Hindlimb muscle (tissue), 1 donor: ENCODE measurements around the gene CNOT10. TPM values are rescaled to one million over a fixed set of nuclear protein-coding genes. Genes with fewer than 3 reads are reported as not detected.
"Not testable (repeated sequence)": the region's sequence is repeated elsewhere in the genome, so short reads cannot be mapped to it uniquely, and the experiment has no call there.

Source experiments
- DNase-seq: peaks from one replicate; pipeline ENCODE4 v3.0.0-alpha.2; 2013
- polyA plus RNA-seq: library from polyadenylated mRNA; unstranded; fragments of 120-200 nt; gene quantifications from one replicate; pipeline ENCODE4 v1.2.1, GENCODE V29; 2013; ENCODE audit not compliant: insufficient read length

CNOT10 gene, protein sequence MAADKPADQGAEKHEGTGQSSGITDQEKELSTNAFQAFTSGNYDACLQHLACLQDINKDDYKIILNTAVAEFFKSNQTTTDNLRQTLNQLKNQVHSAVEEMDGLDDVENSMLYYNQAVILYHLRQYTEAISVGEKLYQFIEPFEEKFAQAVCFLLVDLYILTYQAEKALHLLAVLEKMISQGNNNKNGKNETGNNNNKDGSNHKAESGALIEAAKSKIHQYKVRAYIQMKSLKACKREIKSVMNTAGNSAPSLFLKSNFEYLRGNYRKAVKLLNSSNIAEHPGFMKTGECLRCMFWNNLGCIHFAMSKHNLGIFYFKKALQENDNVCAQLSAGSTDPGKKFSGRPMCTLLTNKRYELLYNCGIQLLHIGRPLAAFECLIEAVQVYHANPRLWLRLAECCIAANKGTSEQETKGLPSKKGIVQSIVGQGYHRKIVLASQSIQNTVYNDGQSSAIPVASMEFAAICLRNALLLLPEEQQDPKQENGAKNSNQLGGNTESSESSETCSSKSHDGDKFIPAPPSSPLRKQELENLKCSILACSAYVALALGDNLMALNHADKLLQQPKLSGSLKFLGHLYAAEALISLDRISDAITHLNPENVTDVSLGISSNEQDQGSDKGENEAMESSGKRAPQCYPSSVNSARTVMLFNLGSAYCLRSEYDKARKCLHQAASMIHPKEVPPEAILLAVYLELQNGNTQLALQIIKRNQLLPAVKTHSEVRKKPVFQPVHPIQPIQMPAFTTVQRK
- polyA plus RNA-seq: 21.4 TPM

DNA sequence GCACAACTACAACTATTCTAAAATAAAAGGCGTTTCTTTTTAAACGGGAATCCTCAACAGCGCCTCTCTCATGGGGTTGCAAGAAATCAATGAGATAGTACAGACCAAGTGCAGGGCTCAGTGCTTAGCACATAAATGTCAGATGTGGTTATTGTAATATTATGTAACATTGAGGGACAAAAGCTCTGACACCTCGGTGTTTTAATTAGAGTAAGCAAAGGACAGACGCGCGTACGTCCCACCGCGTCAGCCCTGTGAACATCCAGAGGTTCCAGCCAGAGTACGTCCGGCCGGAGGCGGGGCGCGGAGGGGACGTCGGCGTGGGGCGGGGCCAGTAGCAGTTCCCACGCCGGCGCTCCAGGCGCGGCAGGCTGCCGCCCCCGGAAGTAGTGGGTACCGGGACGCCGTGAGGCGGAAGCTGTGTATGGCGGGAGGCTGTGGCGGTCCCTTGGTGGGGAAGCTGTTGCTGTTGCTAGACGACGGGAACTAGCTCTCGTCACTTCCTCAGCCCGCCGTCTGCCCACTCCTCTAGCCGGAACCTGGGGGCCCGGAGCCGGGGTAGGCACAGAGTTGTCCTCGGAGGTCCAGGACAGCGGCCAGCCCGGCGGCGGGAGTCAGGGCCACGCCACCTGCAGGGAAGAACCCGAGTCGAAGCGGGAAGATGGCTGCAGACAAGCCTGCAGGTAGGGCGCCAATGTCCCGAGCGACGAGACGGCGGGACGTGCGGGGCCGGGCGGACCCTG, at the start of gene CNOT10:
CNOT10 (plus strand) TSS at position 389 of the 743 bp plus-strand sequence; CDS start at position 662, 273 bp downstream.
- DNase-seq: peak; percentile 96

DNA sequence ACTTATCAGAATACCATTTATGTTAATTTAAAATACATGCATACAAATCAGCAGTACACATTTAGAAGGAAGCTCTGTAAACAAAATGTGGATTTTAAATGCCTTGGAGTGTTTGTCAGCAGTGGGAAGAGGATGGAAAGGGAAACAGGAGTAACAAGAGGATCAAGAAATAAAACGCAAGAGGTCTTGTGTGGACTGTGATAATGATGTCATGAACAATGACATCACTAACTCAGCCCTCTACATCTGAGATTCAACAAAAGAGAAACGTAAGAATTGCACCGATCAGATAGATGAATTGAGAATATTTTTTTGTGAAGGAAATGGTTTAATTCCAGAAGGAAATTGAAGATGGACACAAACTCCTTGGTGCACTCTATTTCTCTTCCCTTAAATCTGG, 44.0 kb upstream of the CNOT10 start:
- no peak for DNase-seq

DNA sequence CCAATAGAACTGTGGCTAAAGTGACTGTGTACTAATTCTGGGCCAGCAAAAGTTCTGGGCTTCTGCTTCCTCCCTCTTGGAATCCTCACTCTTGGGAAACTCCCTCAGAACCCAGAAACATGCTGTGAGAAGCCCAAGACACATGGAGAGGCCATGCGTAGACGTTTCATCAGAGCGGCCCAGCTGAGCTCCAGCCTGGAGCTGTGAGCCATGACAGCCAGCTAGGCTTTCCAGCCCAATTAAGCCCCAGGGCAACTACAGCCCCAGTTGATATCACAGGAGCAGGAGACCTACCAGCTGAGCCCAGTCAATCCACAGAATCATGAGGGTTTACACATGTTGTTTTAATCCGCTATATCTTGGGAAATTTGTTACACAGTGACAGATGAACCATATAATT, 43.6 kb upstream of the CNOT10 start:
- DNase-seq: no peak

DNA sequence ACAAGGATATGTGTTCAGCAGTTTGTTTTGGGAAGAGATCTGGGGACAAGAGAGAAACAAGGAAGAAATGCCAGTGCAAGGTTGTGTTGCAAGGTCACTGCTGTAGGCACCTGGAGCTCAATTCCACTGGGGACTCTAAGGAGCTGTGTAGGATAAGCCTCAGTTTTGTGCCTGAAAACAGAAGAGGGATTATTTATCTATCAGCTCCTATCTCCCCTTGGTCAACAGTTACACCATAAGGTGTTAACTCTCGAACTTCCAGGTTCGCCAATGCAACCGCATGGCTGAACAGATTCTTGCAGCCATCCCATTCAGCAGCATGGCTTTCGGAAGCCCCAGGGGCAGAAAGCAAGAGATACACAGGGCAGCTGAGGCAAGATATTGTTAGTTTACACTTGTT, 41.6 kb upstream of the CNOT10 start:
- DNase-seq: no peak

DNA sequence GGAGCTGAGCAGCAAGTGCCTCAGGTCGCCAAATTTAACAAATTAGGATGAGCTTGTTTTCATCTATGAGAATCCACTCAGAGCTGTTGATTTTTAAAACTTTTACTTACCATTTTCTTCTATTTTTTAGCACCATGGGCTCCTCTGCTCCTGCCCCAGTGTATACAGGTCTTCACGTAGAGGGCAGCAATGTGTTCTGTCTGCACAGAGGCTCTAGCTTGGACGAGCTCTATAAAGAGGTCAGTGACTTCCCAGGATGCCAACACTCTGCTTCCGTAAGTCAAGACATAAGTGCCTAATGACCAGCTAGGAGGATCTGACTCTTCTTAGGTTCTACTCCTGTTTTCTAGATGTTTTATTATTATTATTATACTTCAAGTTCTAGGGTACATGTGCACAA, 41.2 kb upstream of the CNOT10 start:
- DNase-seq: no peak

DNA sequence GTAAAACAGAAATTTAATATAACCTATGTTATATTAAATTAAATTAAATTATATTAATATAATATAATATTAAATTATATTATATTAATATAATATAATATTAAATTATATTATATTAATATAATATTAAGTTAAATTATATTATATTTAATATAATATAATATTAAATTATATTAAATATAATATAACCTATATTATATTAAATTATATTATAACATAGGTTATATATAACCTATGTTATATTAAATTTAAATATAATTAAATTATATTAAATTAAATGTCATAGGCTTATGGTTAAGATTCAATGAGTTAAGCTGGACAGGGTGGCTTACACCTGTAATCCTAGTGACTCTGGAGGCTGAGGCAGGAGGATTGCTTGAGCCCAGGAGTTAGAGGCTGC, 40.6 kb upstream of the CNOT10 start:
- no peak for DNase-seq

DNA sequence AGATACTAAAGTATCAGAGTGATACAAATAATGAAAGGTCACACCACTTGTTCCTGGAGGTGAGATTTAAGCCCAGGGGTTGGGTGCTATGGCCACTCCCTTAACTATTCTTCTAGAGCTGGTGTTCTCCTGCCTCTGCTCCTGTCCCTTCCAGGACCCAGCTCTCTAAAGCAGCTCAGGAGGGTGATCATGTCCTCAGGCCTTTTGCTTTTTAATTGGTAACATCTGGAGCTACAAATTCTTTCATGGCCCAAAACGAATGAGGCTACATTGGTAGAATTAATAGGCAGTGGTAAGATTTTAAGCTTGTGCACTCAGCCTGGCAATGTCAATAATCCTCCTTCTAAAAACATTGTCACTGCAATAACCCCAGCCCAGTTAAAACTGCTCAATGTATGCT, 38.2 kb upstream of the CNOT10 start:
- no peak for DNase-seq

DNA sequence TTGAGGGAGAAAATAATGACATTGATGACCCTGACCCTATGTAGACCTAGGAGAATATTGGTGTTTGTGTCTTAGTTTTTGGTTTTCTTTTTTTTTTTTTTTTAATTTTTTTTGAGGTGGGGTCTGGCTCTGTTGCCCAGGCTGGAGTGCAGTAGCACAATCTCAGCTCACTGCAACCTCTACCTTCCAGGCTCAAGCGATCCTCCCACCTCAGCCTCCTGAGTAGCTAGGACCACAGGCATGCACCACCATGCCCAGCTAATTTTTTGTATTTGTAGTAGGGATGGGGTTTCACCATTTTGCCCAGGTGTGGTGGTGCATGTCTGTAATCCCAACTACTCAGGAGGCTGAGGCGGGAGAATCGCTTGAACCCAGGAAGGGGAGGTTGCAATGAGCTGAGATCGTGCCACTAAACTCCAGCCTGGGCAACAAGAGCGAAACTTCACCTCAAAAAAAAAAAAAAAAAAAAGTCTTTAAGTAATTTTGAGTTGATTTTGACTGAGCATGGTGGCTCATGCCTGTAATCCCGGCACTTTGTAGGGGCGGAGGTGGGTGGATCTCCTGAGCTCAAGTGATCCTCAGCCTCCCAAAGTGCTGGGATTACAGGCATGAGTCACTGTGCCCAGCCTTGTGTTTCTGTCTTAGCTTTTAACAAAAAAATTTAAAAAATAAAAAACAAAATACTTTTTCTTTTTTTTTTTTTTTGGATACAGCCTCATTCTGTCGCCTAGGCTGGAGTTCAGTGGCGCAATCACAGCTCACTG, 32.5 kb upstream of the CNOT10 start:
- not testable (repeated sequence) for DNase-seq

DNA sequence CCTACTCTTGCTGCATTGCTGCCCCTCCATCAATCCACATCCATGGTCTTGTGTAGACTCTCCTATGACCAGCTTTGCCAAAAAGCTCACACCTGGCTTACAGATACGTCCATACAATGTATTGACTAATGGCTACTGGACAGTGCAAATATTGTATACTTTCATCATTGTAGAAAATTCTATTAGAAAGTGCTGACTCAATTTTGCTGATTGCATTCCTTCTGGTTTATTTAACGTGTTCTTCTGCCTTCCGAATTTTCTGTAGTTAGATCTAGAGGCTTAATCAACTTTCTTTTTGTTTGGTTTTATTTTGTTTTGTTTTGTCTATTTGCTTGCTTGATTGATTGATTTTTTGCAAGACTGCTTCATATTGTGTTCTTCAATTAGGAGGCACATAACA, 29.8 kb upstream of the CNOT10 start:
- no peak for DNase-seq

DNA sequence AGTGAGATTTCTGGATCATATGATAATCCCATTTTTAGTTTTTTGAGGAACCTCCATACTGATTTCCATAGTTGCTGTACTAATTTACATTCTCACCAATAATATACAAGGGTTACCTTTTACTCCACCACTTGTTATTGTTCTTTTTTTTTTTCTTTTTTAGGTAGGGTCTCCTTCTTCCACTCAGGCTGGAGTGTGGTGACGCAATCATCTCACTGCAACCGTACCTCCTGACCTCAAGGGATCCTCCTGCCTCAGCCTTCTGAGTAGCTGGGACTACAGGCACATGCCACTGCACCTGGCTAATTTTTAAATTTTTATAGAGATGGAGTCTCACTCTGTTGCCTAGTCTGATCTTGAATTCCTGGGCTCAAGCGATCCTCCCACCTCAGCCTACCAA, 24.4 kb upstream of the CNOT10 start:
- no peak for DNase-seq

DNA sequence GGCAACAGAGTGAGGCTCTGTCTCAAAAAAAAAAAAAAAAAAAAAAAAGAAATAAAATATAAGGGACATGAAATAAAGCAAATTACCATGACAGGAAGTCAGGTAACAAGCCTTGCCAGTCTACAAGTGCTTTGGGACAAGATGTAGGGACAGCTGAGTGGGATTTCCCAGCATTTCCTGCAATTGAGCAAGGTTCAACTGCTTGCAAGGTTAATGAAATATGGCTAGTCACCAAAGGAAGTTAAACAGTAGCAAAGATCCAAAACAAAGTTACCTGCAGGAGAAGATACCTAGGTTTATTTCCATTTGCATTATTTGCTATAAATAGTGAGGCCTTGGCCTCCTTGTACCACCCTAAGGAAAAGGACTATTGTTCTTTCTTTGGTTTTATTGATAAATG, 22.3 kb upstream of the CNOT10 start:
- no peak for DNase-seq

DNA sequence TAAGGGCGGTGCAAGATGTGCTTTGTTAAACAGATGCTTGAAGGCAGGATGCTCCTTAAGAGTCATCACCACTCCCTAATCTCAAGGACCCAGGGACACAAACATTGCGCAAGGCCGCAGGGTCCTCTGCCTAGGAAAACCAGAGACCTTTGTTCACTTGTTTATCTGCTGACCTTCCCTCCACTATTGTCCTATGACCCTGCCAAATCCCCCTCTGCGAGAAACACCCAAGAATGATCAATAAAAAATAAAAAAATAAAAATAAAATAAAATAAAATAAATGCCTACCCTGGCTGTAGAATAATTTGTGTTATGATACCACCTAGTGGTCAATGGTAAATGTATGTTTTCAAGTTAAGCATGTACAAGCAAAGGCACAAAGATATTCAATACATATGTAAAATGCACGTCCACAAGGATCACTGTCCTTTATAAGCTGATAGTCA, 20.3 kb upstream of the CNOT10 start:
- DNase-seq: peak; percentile 16

DNA sequence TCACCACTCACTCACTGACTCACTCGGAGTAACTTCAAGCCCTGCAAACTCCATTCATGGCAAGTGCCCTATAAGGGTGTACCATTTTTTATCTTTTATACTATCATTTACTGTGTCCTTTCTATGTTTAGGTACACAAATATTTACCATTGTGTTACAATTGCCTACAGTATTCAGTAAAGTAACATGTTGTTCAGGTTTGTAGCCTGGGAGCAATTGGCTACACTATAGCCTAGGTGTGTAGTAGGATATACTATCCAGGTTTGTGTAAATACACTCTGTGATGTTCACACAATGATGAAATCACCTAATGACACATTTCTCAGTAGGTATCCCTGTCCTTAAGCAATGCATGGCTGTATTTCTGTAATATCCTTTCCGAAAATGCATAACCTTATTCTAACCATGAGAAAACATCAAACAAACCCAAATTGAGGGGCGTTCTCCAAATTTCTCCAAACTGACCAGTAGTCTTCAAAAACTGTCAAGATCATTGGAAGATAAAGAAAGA, 17.9 kb upstream of the CNOT10 start:
- no peak for DNase-seq

DNA sequence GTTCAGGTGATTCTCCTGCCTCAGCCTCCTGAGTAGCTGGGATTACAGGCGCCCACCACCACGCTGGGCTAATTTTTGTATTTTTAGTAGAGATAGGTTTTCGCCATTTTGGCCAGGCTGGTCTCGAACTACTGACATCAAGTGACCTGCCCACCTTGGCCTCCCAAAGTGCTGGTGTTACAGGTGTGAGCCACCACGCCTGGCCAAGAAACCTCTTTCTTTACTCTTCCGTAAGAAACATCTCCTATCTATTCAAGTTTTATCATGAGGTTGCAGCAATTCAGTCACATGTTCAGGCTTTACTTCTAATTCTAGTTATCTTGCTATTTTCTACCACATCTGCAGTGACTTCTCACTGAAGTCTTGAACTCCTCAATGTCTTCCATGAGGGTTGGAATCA, 15.8 kb upstream of the CNOT10 start:
- not testable (repeated sequence) for DNase-seq

DNA sequence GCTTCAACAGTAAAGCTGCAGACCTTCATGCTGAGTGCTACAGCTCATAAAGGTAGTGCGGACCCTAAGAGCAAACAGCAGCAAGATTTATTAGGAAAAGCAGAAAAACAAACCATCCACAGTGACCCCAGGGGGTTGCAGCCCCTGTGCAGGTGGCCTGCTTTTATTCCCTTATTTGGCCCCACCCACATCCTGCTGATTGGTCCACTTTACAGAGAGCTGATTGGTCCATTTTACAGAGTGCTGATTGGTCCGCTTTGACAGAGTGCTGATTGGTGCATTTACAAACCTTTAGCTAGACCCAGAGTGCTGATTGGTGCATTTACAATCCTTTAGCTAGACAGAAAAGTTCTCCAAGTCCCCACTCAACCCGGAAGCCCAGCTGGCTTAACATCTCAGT, 11.3 kb upstream of the CNOT10 start:
- DNase-seq: not testable (repeated sequence)

DNA sequence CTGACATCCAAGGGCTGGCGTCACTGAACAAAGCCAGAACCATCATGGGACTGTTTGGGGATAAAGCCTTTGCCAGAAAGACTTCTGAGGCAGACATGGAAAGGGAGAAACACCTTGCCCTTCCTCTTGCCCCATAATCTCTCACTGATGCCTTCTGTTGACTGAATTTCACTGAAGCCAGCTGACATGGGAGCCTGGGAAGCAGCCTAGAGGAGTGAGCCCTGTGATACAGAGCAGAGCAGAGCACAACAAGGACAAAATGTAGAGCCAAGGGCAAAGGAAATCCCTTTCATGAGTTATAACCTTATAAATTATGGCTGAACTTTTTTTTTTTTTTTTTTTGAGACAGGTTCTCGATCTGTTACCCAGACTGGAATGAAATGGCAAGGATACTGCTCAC, 9.8 kb upstream of the CNOT10 start:
- no peak for DNase-seq

DNA sequence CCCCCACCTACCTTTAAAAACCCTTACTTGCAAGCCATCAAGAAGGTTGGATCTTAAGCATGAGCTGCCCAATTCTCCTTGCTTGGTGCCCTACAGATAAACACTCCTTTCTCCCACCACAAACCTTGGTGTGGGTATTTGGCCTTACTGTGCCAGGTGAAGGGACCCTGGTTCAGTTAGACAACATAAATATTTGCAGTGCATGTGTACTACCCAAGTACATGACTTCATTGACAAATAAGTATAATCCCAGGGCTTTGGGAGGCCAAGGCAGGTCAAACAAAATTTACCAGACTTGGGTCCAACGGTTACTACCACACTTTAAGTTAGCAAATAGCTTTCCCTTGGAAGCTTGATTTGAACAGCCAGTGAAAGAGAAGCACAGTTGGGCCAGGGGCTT, 9.3 kb upstream of the CNOT10 start:
- no peak for DNase-seq

DNA sequence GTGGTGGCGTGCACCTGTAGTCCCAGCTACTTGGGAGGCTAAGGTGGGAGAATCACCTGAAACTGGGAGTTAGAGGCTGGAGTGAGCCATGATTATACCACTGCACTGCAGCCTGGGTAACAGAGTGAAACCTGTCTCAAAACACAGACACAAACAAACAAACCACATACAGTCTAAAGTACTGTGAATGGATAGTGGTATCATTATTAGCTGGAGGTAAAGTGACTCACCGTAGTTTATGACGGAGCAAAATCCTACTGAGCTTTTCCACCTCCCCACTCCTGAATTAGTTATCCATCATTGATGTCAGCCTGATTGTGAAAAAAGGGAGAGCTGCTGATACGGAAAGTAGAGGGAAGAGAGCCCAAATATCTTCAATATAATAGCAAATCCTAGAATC, 3.2 kb upstream of the CNOT10 start:
- DNase-seq: no peak

DNA sequence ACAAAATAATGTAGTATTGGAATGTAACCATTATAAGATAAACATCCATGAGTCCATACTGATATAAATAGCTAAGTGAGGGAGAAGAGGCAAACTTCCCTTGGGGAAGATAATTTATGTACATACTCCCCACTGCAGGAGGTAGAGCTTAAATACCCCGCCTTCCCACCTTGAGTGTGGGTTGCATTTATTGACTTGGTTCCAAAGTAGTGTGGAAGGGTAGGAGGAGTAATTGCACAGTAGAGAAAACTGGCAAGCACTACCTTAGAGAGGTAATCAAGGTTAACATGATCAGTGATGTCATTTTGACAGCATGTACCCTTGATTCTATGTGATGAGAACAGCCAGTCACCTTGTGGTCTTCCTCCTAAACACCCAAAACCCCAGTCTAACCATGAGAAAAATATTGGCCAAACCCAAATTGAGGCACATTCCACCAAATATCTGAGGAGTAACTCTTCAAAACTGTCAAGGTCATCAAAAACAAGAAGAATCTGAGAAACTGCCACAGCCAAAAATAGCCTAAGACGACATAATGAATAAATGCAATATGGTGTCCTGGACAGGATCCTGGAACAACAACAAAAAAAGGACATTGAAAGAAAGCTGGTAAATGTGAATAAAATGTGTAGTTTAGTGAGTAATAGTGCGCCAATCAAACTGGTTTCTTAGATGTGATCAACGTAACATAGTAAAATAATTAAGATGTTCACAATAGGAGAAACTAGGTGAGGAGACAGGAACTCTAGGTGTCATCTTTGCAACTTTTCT, 774 bp upstream of the CNOT10 start:
- DNase-seq: no peak

DNA sequence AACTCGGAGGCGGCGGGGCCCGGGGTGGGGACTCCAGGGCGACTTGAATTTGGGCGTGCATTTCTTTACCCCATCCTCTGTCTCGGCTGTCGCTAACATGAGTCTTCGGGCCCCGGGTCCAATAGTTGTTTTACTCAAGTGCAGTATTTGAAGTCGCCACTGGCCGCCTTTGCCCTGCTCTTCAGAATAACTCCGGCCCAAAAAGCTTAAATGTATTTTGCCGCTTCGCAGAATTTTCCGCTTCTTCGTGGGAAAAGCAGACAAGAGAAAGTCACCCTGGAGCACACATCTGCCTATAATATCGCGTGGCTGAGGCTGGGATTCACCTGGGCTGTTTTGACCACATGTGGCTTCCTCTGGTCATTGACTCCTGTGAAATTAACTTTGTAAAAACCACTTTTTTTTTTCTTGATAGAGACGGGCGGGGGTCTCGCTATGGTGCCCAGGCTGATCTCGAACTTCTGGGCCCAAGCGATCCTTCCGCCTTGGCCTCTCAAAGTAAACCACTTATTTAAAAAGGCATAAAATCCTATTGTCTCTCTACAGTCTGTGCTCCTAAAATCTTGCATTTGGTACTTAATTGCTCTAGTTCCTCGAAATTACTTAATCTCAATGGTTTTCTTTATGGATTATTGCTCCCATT, 676 bp downstream of the CNOT10 start:
- DNase-seq: no peak

DNA sequence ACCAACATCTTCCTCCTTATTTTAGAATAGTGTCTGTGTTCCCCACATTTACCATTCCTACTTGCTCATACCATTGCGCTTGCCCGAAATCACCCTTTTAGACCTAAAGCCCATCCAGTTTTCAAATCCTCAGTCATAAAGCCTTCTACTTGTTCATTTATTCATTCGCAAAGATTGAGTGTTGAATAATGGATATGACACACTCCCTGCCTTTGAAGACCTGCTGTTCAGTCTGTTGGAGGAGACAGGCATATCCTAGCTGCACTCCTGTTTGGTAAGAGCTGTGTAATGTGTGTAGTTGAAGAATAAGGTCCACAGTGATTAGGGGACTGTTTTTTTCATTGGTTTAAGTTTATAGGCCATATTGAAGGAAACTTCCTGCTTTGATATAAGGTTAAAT, 1.7 kb downstream of the CNOT10 start:
- no peak for DNase-seq
